GM23338 (cell line): Measurements from ENCODE around the gene CCNG2. TPM values are rescaled to one million over a fixed set of nuclear protein-coding genes. Genes with fewer than 3 reads are reported as not detected.
A peak's percentile ranks its signal among the peaks of the same experiment; 100 is the strongest.

Experiments used
- ATAC-seq: fragments of 200-7000 bp; cut with Tn5 transposase; 3 replicates; pipeline ENCODE4 v1.9.1; 2020
- DNase-seq: peaks from one replicate; pipeline ENCODE4 v3.0.0-alpha.2; 2015; ENCODE audit warnings: low spot score
- H2AFZ ChIP-seq: fragments of 200-600 bp; sonication (generic); 2 replicates; pipeline ENCODE4 v1.8.0; 2016; ENCODE audit warnings: antibody characterized with exemption, mild to moderate bottlenecking, moderate library complexity
- H3F3A ChIP-seq: fragments of 200-600 bp; sonication (generic); replicated peaks from 2 replicates; pipeline ENCODE4 v1.8.0; 2017; ENCODE audit warnings: antibody characterized with exemption, mixed run types, low read depth
- H3K27ac ChIP-seq: fragments of 200-600 bp; sonication (generic); 2 replicates; pipeline ENCODE4 v1.6.1; 2016; ENCODE audit warnings: low read depth
- H3K27me3 ChIP-seq: fragments of 200-600 bp; sonication (generic); 2 replicates; pipeline ENCODE4 v1.8.0; 2016; ENCODE audit warnings: mild to moderate bottlenecking, mixed run types, moderate library complexity; ENCODE audit not compliant: insufficient read depth
- H3K36me3 ChIP-seq: fragments of 200-600 bp; sonication (generic); 2 replicates; pipeline ENCODE4 v1.8.0; 2016; ENCODE audit warnings: mild to moderate bottlenecking; ENCODE audit not compliant: insufficient read depth
- H3K4me1 ChIP-seq: fragments of 200-600 bp; sonication (generic); 2 replicates; pipeline ENCODE4 v1.8.0; 2016; ENCODE audit warnings: mild to moderate bottlenecking, moderate library complexity; ENCODE audit not compliant: insufficient read depth
- H3K4me2 ChIP-seq: fragments of 200-600 bp; sonication (generic); 2 replicates; pipeline ENCODE4 v1.7.1; 2017; ENCODE audit warnings: mixed run types
- H3K4me3 ChIP-seq: fragments of 200-600 bp; sonication (generic); 2 replicates; pipeline ENCODE4 v1.6.1; 2016; ENCODE audit warnings: mixed run types
- H3K79me2 ChIP-seq: fragments of 200-600 bp; sonication (generic); replicated peaks from 2 replicates; pipeline ENCODE4 v1.8.0; 2017; ENCODE audit warnings: mild to moderate bottlenecking; ENCODE audit not compliant: insufficient read depth
- H3K9me2 ChIP-seq: fragments of 200-600 bp; sonication (generic); 2 replicates; pipeline ENCODE4 v1.8.0; 2017; ENCODE audit not compliant: insufficient read depth
- H4K20me1 ChIP-seq: fragments of 200-600 bp; sonication (generic); replicated peaks from 2 replicates; pipeline ENCODE4 v1.8.0; 2017; ENCODE audit warnings: mild to moderate bottlenecking; ENCODE audit not compliant: insufficient read depth
- H3K27ac Mint-ChIP-seq: 2 replicates; pipeline ENCODE4 v1.8.0; 2020; ENCODE audit warnings: inconsistent platforms, mild to moderate bottlenecking, moderate library complexity, mixed read lengths
- H3K27me3 Mint-ChIP-seq: 3 replicates; pipeline ENCODE4 v1.8.0; 2022; ENCODE audit warnings: low read depth, mild to moderate bottlenecking, moderate library complexity, mixed read lengths, inconsistent platforms; ENCODE audit not compliant: insufficient read depth, poor library complexity
- H3K36me3 Mint-ChIP-seq: 3 replicates; pipeline ENCODE4 v1.8.0; 2021; ENCODE audit warnings: low read depth, mild to moderate bottlenecking, inconsistent platforms, moderate library complexity, mixed read lengths
- H3K4me1 Mint-ChIP-seq: 3 replicates; pipeline ENCODE4 v1.8.0; 2020; ENCODE audit warnings: mild to moderate bottlenecking, inconsistent platforms, mixed read lengths
- H3K4me3 Mint-ChIP-seq: 3 replicates; pipeline ENCODE4 v1.8.0; 2021; ENCODE audit warnings: moderate library complexity, mild to moderate bottlenecking, inconsistent platforms, mixed read lengths
- H3K9me3 Mint-ChIP-seq: 3 replicates; pipeline ENCODE4 v1.8.0; 2020; ENCODE audit warnings: moderate library complexity, mild to moderate bottlenecking, inconsistent platforms, mixed read lengths
- CREB1 ChIP-seq: fragments of 250-450 bp; sonication (Bioruptor Pico); IDR thresholded peaks from 2 replicates; pipeline ENCODE4 v1.5.0; 2020; ENCODE audit warnings: low read depth, mild to moderate bottlenecking, moderate library complexity
- CTCF ChIP-seq, 2 experiments: fragments of 200-600 bp in 1 of 2; sonication (generic) in 1 of 2; conservative IDR thresholded peaks; 2 replicates each; pipeline versions ENCODE4 v1.5.1 to v1.6.1; 2016 to 2017; ENCODE audit warnings: antibody characterized with exemption in 2 of 2, low read depth in 2 of 2, mild to moderate bottlenecking in 2 of 2, moderate library complexity in 1 of 2
- EZH2 ChIP-seq: fragments of 200-600 bp; sonication (generic); IDR thresholded peaks from one replicate; pipeline ENCODE4 v1.8.0; 2017; ENCODE audit warnings: antibody characterized with exemption, mild to moderate bottlenecking, low read depth; ENCODE audit not compliant: unreplicated experiment
- EZH2phosphoT487 ChIP-seq: fragments of 200-600 bp; sonication (generic); IDR thresholded peaks from one replicate; pipeline ENCODE4 v1.8.1; 2018; ENCODE audit warnings: antibody characterized with exemption; ENCODE audit not compliant: unreplicated experiment
- POLR2AphosphoS5 ChIP-seq: IDR thresholded peaks from 2 replicates; pipeline ENCODE4 v1.6.1; 2016; ENCODE audit warnings: antibody characterized with exemption, low read depth
- REST ChIP-seq: IDR thresholded peaks from one replicate; pipeline ENCODE4 v1.6.1; 2018; ENCODE audit warnings: antibody characterized with exemption; ENCODE audit not compliant: unreplicated experiment
- ZNF114 ChIP-seq: fragments of 250-450 bp; sonication (Bioruptor Pico); IDR thresholded peaks from 2 replicates; pipeline ENCODE4 v1.5.0; 2020; ENCODE audit warnings: mild to moderate bottlenecking, moderate library complexity
- ZNF331 ChIP-seq: fragments of 250-450 bp; sonication (Bioruptor Pico); IDR thresholded peaks from 2 replicates; pipeline ENCODE4 v1.5.0; 2020; ENCODE audit warnings: low read depth, mild to moderate bottlenecking, moderate library complexity
- polyA plus RNA-seq: library from polyadenylated mRNA; unstranded; fragments of >200 nt; fragmentation: Nextera tagmentation; extraction: Ambion mirVana; gene quantifications from 2 replicates; pipeline ENCODE4 v1.2.1, GENCODE V29; 2016
- total RNA-seq: library from RNA; depleted of rRNA; stranded (reverse); fragments of >200 nt; shearing (Covaris generic); gene quantifications from 2 replicates; pipeline ENCODE4 v1.2.3, GENCODE V29; 2014

CCNG2 gene
- total and polyA plus RNA-seq, 2 experiments from 2014 or later: 7.1 to 16.5 TPM

DNA sequence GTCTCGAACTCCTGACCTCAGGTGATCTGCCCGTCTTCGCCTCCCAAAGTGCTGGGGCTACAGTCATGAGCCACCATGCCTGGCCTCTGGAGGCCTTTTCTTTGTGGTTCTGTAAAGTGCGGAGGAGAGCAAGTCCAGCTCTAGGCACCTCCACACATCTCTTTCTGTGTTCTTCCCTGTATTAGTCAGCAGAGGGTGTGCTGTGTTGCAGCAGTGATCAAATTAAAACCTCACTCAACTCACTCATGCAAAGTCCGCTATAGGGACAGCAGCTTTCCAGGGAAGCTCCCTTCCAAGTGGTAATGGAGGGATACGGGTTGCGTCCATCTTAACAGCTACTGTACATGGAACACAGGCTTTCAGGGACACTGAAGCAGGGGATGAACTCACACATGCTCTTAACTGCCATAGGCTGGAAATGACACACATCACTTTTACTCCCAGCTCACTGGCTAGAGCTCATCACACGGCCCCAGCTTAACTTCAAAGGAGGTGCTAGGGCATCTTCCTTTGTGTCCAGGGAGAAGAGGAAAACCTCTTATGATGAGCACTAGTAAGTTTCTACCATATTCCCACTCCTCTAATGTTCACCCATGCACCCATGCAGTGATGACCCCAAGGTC, 36.0 kb upstream of the CCNG2 start:
- Histone ChIP-seq H2AFZ (peak overlapping the region; percentile 94; the same call in 1 of the 2 replicates), H3F3A (no peaks in the 10 kb centered on the region), H3K9me2 (no peaks in the 10 kb centered on the region), H3K27me3 (no peaks in the 10 kb centered on the region), H3K4me3 (no peak overlapping the region), H3K79me2 (no peaks in the 10 kb centered on the region), H3K4me1 (peaks cover 31% of the 10 kb centered on the region), H4K20me1 (no peaks in the 10 kb centered on the region), H3K4me2 (no peak overlapping the region), H3K36me3 (no peaks in the 10 kb centered on the region), H3K27ac (no peak overlapping the region)
- DNase-seq (peak; percentile 46), ATAC-seq (peak; percentile 91)
- peaks cover 3% of the 10 kb centered on the region for H3K27me3 Mint-ChIP-seq
- H3K4me1 Mint-ChIP-seq: peaks cover 23% of the 10 kb centered on the region
- no peak overlapping the region for H3K27ac Mint-ChIP-seq
- TF ChIP-seq REST (no peak), CREB1 (CRISPR knock-in tag) (no peak), EZH2 (no peak), CTCF (conservative IDR thresholded peaks at IDR 0.05; ENCODE audit: low read depth in 2 of 2) (peak; percentile 32 to 59; a peak in 3 of 4 replicates), EZH2phosphoT487 (no peak), ZNF331 (CRISPR knock-in tag) (no peak)
- no peak overlapping the region for H3K4me3 Mint-ChIP-seq
- no peaks in the 10 kb centered on the region for H3K9me3 Mint-ChIP-seq
- no peaks in the 10 kb centered on the region for H3K36me3 Mint-ChIP-seq

- Histone ChIP-seq H3K4me3 (no peak overlapping the region), H3K4me1 (peaks cover 32% of the 10 kb centered on the region), H3K79me2 (no peaks in the 10 kb centered on the region), H3F3A (no peaks in the 10 kb centered on the region), H3K9me2 (no peaks in the 10 kb centered on the region), H3K4me2 (no peak overlapping the region), H2AFZ (peak overlapping the region; percentile 94), H3K27me3 (no peaks in the 10 kb centered on the region), H4K20me1 (no peaks in the 10 kb centered on the region), H3K36me3 (no peaks in the 10 kb centered on the region), H3K27ac (no peak overlapping the region)
- Mint-ChIP-seq H3K27ac (no peak overlapping the region), H3K9me3 (no peaks in the 10 kb centered on the region), H3K27me3 (peaks cover 3% of the 10 kb centered on the region), H3K36me3 (no peaks in the 10 kb centered on the region), H3K4me1 (peaks cover 23% of the 10 kb centered on the region), H3K4me3 (no peak overlapping the region)
- DNase-seq (no peak), ATAC-seq (no peak; the same call in 2 of the 3 replicates)
- TF ChIP-seq POLR2AphosphoS5 (no peak), CTCF (conservative IDR thresholded peaks at IDR 0.05; ENCODE audit: low read depth in 2 of 2) (no peak), ZNF114 (CRISPR knock-in tag) (no peak), EZH2 (no peak), EZH2phosphoT487 (no peak)
Measured at GRCh38 chr4:77121736-77122240, 35.2 kb upstream of the CCNG2 start.
